NCI-H774 (cell line): ENCODE measurements around the gene UQCRC2.
"Not testable (repeated sequence)": the region's sequence is repeated elsewhere in the genome, so short reads cannot be mapped to it uniquely, and the experiment has no call there.

Source experiments
- DNase-seq: peaks from one replicate; lab custom pipeline; 2025; lab: John Stamatoyannopoulos, UW

Gene UQCRC2

DNA sequence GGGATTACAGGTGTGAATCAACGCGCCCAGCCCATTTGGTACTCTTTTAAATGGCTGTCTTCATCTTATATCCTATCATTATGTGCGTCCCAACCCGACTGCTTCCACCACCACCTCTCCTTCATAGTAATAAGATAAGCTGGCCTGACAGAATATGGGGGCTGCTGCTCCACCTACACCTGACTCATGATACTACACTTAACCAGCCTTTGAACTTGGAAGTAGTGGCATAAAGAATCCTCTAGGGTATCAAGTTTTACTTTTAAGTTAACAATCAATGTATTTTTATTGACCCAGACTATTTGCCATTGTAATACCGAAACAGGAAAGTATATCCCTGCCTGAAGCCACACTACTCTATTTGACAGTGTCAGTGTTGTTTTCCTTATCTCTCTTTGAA lies 28.9 kb downstream of the UQCRC2 start:
- DNase-seq = no peak

GRCh38 chr16:21984062-21984461 lies 30.9 kb downstream of the UQCRC2 start:
- DNase-seq = no peak

- no peak for DNase-seq
These were observed 32.4 kb downstream of the UQCRC2 start for GRCh38 chr16:21985524-21985923.

GRCh38 chr16:21986692-21987246 lies 33.6 kb downstream of the UQCRC2 start:
- DNase-seq = no peak

DNA sequence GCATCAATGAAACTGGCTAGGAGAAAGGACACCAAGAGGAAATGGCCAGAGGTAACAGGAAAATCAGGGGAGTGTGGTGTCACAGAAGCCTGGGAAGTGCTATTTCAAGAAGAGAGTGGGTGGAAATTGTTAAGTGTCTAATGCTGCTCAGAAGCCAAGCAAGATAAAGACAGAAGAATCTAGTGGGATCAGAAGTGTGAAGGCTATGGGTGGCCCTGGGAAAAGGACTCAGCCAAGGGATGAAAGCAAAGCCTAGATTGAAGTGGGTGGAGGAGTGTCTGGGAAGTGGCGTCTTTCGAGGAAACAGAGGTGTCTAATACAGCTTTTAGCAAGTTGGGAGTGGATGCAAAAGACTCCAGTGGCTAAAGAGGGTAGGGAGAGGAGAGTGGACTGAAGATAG lies 34.3 kb downstream of the UQCRC2 start:
- no peak for DNase-seq

- no peak for DNase-seq
These were observed 36.0 kb downstream of the UQCRC2 start for GRCh38 chr16:21989133-21989532.

DNA sequence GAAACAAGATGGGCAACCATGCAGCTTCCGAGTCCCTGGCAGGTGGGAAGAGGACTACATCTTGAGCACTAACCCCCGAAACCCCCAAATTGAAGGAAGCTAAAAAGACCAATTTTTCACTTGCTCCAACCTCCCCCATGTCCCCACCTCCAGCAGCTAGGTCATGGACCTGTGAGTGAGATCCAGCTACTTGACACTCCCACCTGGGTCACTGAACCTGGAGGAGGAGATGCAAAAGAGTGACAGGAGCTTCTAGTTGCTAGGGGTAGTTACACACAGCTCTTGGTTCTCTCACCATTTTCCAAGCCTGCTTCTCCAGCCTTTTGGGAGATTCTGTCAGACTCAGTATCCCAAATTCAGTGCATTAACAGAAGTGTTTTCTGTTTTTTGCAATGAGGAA lies 36.6 kb downstream of the UQCRC2 start:
- DNase-seq = no peak

DNA sequence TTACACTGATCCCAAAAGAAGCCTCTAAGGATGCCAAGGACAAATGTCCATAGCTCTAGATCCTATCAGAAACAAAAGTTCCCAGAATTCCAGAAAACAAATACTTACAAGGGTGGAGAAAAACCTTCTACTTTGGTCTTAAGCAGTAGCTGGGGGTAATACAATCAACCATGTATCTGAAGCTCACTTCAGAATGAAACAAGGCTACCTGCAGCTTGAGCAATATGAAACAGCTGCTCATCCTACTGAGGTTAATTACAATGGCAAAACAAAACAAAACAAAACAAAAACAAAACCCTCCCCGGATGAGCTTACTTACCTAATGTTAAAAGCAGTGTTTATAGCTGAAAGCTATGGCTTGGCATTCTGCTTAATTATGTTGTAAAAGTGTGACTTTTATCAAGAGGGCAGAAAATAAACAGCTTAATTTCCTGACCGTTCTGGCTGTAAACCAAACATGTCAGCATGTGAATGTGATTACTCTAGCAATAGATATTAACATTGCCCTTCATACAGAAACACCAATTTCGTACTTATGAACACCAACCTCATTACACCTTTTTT lies 37.3 kb downstream of the UQCRC2 start:
- no peak for DNase-seq

DNA sequence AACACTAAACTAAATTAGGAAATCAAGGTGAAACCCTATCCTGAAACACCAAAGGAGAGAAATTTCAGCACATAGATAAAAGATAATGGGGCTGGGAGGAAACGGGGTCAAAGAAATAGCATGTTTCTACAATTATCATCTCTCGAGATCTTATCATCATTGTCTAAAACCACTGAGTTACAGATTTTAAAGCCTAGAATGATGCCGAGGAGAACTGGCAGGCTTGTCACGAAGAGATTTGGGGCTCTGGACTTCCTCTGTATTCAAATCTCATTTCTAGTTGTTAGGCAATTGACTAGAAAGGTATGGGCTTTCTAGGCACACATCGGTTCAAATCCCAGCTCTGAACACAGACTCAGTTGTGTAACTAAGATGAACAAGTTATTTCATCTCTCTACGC lies 38.5 kb downstream of the UQCRC2 start:
- DNase-seq = no peak

- DNase-seq = no peak
These were observed 41.8 kb downstream of the UQCRC2 start for GRCh38 chr16:21994856-21995465.

DNA sequence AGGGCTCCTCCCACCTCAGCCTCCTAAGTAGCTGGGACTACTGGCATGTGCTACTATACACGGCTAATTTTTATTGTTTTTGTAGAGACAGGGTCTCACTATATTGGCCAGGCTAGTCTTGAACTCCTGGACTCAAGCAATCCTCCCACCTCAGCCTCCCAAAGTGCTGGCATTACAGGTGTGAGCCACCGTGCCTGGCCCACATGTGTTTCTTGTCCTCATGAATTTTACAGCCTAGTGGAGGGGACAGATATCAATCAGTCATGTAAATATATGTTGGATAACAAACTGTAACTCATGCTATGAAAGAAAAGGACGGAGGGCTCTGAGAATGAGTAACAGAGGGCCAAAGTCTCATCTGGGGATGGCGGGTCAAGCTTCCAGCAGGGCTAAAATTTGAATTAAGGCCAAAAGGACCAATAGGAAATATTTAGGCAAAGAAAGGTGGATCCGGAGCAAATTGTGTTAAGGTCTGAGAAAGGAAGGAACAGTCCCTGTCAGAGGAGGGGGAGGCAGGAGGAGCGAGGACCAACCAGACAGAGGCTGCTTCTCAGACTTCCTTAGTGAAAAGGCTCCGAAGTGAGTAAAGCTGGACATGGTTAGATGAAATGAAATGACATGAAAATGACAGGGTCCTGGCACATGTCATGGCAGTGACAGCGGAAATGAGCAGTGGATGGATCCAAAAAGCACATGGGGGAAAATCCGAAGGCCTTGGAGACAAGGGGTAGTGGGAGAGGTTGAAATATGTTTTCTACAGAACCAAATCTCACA lies 43.9 kb downstream of the UQCRC2 start:
- no peak for DNase-seq

DNA sequence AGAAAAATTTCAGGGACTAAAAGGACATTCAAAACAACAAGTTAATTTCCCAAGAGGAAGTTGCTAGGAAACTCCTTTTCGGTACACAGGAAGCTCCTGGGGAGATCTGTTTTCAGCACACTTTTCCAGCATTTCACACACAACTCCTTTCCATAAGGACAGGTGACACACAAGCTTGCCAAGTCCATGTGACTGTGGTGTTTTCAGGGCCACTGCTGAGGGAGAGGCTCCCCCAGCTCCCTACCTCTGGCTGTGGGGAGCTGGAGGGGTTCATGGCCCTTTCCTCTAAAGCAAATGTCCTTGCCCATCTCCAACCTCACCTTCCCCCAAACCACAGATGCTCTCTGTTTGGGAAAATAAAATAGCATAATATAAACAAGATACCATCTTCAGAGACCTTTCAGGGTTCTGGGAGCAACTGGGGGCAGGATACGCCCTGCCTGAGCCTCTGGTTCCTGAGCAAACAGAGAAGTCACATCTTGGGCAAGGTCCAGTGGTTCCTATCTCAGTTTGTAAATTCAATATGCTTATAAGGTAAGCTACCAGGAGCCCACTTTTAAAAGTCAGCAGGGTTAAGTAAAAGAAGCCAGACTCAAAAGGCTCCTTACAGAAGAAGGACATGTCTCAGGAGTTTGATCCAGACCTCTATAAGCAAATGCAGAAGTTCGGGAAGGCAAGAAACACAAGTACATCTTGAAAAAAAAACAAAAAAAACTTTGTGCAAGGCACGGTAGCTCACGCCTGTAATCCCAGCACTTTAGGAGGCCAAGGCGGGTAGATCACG lies 44.7 kb downstream of the UQCRC2 start:
- no peak for DNase-seq

GRCh38 chr16:22001591-22001990 lies 48.4 kb downstream of the UQCRC2 start:
- no peak for DNase-seq

DNA sequence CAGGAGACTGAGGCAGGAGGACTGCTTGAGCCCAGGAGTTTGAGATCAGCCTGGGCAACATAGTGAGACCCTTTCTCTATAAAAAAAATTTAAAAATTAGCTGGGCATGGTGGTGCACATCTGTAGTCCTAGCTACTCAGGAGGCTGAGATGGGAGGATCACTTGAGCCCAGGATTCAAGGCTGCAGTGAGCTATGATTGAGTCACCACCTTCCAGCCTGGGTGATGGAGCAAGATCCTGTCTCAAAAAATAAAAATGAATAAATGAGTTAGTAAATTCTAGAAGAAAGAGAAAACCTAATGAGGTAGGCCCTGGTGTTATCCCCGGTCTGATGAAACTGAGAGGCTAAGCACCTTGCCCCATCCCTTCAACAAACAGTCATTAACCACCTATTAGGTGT lies 48.9 kb downstream of the UQCRC2 start:
- DNase-seq = not testable (repeated sequence)

DNA sequence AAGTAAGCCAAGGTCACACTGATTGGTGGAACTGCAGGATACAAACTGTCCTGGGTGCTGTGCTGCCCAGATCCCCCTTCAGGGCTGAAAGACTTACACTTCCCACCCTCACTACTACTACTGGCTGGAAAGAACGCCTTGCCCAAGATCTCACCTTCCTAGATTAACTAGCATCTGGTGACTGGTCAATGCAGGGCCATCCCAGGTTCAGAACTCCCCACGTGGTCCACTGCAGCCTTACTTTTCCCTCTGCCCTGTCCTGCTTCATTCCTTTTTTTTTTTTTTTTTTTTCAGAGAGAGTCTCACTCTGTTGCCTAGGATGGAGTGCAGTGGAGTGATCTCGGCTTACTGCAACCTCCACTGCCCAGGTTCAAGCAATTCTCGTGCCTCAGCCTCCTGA lies 50.0 kb downstream of the UQCRC2 start:
- DNase-seq = no peak

DNA sequence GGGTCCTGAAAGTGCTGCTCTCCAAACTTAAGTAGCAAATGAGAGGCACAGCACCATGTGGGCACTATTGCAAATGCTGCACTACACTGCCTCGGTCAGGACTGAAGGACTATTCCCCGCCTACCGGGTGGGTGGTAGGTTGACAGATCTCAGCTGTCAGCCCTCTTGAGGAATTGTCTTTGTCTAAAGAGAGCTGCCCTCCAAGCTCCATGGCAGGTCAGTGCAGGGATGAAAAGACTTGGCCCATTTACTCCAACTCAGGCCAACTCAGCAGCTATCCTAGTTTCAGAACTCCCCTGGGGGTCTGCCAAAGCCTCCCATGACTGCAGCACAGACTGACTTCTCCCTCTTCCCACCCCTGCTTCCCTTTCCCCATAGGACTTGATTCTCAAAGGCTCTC lies 51.2 kb downstream of the UQCRC2 start:
- no peak for DNase-seq

- no peak for DNase-seq
These were observed 52.6 kb downstream of the UQCRC2 start for GRCh38 chr16:22005746-22006145.

GRCh38 chr16:22006636-22007035 lies 53.5 kb downstream of the UQCRC2 start:
- no peak for DNase-seq

- no peak for DNase-seq
These were observed 54.0 kb downstream of the UQCRC2 start for GRCh38 chr16:22007159-22007508.

DNA sequence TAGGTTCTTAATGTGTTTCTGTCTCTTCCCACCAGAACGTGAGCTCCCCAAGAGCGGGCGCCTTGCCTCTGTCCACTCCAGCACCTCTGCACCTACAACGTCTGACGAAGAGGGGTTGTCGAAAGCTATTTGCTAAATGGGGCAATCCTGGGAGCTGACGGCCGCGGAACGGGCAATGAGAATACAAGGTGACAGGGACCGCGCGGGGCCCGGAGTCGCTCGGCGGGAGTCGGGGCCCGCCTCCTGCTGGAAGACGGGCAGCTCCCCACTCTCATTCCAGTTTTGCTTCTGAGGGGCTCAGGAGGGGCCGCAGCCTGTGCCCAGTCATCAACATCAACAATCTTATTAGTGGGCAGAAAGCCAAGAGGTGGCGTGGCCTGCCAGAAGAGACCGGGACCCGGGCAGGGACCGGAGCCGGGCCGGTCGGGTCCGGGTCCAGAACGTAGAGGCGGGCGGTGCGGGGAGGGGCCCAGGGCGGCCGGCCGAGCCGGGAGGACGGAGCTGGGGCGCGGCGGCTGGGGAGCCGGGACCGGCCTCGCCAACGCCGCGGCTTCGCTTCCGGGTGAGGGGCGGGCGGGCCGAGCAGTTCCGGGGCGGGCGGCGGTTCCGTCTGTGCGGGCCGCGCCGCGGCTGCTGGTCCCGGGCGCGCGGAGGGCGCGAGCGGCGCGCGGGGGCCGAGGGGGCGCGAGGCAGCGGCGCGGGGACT lies 54.5 kb downstream of the UQCRC2 start, which contains the start of gene MOSMO:
Gene MOSMO (plus strand): TSS at position 603 of the 706 bp plus-strand sequence. CDS start 191 bp downstream, outside the sequence.
- peak; percentile 25 for DNase-seq

GRCh38 chr16:22008215-22009059 lies 55.3 kb downstream of the UQCRC2 start:
- no peak for DNase-seq
